Mucosa of gallbladder (tissue), 1 donor: ENCODE data around the gene TOB2. TPM values are rescaled to one million over a fixed set of nuclear protein-coding genes. Genes with fewer than 3 reads are reported as not detected.
"Not testable (repeated sequence)": the region's sequence is repeated elsewhere in the genome, so short reads cannot be mapped to it uniquely, and the experiment has no call there.

Experiments
- DNase-seq: peaks from one replicate; pipeline ENCODE4 v3.0.0-alpha.2; 2020; ENCODE audit warnings: low spot score
- total RNA-seq: library from RNA; stranded (reverse); gene quantifications from one replicate; pipeline ENCODE4 v1.2.1, GENCODE V29; 2021
- donor health status: DM: no; HTN: no; CAD: no.

Gene TOB2
- total RNA-seq, 1 donor from 2014 or later, result 131 TPM

- peak; percentile 98 for DNase-seq
Measured at GRCh38 chr22:41468381-41469217, 22.0 kb upstream of the TOB2 start, which contains the start of the genes ACO2 and PHF5A. Gene ACO2 (plus strand): TSS chr22:41469117. CDS start chr22:41469147, 30 bp downstream. Gene PHF5A (minus strand): TSS chr22:41468692. CDS start chr22:41468653, 39 bp downstream.

DNA sequence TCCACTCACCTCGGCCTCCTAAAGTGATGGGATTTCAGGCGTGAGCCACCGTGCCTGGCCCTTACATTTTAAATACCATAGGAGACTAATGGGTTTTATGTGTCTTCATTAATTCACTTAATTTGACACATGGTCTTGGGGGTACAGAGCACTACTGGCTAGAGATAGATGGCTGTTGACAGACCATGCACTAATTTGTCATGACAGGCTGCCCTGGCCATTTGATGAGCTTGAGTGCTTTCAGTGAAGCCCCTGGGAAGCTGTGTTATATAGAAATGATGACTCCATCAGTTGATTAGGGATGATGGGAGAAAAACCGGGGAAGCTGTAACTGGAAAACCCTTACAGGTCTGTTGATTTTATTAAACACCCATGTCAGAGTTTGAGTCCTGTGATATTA, 15.3 kb upstream of the TOB2 start:
- no peak for DNase-seq

GRCh38 chr22:41460071-41460470, 13.5 kb upstream of the TOB2 start:
- DNase-seq, result peak; percentile 75

GRCh38 chr22:41459431-41459830, 12.8 kb upstream of the TOB2 start:
- no peak for DNase-seq

DNA sequence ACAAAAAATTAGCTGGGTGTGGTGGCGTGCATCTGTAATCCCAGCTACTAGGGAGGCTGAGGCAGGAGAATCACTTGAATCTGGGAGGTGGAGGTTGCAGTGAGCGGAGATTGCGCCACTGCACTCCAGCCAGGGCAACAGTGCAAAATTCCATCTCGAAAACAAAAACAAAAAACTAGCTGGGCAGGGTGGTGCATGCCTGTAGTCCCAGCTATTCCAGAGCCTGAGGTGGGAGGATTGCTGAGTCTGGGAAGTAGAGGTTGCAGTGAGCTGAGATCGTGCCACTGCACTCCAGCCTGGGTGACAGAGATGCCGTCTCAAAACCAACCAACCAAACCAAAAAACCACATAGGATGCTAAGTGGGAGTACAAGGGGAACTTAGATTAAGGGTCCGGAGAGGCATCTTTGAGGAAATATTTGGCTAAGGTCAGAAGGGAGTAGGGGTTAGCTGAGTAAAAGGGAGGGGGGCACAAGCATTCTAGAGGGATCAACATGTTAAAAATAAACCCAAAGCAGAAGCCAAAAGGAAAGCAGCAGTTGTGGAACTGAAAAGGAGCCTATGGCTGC, 11.6 kb upstream of the TOB2 start:
- DNase-seq, result no peak

DNA sequence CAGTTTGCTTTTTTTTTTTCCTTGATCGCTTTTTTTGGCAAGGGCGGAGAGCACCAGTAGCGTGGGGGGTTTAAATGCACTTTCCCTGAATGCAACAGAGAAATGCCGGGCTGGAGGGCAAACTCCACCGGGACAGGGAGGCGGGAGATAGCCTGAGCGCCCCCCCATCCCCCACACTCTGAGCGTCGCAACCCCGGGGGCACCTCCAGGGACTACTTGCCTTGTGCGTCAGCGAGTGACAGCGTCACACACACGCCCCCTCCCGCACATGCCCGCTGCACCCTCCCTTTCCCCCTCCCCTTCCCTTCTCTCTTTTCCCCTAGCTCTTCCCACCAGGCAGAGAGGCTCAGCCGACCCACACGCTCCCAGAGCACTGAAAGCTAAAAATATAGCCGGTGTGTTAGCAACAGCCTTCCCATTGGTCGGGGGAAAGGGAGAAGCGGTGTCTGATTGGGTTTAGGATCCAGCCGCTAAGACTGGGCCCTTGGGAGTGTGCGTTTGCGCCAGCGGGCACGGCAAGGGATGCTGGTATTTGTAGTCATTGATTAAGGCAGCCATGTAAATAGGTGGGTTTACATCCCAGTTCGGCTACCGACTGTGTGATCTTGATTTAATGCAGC, 1.7 kb upstream of the TOB2 start:
- peak; percentile 98 for DNase-seq

DNA sequence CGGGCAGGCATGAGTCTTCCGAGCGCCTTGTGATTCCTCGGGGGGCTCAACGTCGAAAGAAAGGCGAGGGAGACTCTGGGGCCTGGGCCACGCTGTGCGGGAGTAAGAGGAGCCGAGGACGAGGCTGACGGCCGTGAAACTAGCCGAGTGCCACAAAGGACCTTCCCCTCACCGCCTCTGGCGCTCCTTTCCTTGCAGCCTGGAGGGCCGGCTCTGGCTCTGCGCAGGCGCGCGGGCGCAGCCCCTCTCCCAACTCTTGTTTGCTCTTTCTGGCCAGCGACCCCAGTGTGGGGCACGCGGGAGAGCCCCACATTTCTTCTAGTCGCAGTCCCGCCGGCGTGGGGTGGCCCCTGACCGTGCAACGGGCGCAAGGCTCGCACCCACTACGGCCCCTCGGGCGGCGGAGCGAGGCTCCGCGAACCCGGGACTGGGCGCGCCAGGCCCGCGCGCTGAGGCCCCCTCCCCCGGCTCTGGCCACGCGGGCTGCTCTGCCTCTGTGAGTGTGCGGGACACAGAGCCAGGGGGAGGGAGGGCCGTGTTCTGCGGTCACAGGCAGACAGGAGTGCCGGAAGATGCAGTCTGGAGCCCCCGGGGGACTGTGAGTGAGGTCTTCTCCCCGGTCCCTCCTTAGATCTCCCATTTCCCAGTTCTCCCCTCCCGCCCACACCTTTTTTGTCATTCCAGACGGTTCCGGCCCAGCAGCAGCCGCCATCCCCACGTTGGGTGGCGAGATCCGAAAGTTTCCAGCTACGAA, 1.0 kb upstream of the TOB2 start:
- peak; percentile 60 for DNase-seq

GRCh38 chr22:41446057-41446501, 522 bp downstream of the TOB2 start:
- DNase-seq, result no peak

DNA sequence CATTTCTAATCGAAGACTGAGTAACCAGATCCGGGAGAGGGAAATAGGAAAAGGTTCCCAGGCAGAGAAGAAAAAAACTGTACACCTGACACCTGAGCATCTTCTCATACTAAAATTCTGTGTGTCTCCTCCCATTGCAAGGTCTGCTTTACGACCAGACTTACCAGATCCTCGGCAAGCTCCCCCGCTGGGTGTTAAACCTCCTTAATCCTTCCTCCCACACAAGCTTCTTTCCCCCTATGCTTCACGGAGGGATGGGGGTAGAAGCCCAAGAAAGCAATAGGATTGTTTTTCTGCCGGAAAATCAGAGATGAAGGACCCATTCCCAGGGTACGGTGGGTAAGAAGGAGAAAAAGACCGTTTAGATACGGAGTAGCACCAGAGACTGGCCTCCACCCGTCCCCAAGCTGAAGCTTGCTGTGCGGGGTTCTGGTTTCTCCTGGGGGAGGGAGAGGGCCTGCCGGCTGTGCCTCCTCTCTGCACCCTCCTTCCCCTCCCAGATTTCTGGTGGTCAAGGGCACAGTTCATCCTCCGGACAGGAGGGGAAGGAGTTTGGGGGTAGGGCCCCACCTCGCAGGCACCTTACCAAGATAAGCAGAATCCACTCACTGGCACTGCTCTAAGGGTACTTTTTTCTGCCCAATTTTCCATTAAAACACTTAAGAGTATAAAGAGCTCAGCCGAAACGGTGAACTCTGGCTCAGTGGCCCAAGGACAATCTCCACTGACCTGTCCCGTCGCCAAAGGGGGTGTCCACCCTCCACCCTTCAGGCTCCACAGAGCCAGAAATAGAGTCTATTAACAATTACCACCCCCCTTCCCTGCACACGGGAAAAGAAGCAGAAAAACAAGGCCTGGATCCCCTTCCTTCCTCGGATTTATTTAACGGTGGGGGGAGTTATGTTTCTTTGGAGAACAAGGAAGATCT, 1.2 kb downstream of the TOB2 start:
- no peak for DNase-seq

DNA sequence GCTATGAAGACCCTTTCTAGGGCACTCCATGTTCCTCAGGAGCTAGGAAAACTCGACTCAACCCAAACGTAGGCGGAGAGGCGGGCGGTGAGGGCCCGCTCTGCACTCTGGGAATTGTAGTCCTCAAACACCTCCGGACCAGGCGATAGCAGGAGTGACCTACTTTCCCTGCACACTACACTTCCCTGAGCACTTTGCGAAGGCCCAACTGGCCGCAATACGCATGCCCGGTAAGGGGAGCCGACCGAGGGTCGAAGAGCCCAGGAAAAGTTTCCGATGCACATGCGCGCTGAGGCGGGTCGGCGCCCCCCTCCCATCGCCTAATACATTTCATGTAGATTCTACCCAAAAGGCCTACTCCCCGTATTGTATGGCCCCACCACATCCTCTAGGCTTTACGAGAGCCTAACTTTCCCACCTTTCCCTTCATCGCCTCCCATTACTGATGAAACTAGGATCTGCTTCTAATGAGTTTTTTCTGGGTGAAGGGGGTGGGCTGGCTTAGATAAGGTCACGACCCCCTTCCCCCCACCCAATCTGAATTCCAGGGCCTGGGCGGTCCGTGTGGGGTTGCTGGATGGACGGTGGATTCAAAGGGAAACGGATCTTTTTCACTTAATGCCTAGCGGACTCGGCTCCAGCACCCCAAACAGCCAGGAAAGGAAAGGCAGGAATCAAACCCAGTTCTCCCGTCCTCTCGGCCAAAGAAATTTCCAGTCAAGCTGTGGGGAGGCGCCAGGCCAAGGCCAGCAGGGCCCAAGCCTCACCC, 2.1 kb downstream of the TOB2 start:
- peak; percentile 92 for DNase-seq

GRCh38 chr22:41442240-41442792, 4.3 kb downstream of the TOB2 start:
- DNase-seq, result no peak

GRCh38 chr22:41440511-41440910, 6.1 kb downstream of the TOB2 start:
- not testable (repeated sequence) for DNase-seq

DNA sequence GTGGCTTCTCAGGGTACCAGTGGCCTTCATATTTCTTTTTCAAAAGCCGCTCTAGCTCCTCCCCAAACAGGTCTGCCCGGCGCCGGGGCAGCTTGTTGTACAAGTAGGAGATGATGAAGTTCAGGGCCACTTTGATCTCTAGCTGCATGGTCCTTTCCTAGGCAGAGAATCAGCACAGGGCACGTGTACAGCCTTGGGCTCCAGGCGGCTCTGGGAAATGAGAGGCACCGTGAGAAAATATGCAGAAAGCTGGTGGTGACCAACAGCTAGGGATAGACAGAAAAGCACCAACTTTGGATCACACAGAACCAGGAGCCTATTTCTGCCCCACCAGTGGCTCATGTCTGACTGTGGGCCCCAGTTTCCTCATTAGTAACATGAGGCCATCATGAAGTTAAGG, 9.4 kb downstream of the TOB2 start:
- DNase-seq, result no peak

DNA sequence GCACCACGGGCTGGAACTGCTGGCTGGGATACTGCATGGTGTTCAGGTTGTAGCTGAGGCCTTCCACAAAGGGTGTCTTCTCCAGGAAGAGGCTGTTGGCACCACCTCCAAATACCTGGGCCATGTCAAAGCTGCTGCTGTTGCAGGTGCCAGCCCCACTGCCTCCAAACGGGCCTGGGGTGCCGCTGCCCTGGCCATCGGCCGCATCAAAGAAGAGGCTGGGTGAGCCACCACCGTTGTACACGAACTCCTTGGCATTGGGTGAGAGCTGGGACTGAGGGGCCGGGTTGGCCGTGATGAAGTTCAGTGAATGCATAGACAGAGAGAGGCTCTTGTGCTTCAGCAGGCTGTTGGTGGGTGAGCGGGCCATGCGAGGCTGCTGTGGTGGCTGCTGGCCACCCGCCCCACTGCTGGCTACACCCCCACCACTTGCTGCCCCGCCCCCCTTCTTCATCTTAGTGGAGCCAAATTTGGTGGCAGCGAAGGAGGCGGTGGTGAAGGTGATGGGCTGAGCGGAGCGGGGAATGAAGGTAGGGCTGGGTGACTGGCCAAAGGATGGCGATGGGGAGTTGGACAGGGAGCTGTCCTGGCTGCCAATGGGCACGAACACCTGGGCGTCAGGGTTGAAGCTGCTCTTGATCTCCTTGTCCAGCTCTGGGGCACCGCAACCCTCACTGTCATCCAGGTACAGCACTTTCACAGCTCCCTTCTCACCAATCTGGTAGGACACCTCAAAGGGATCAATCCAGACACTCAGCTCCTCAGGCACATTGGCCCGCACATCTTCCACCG, 10.1 kb downstream of the TOB2 start:
- no peak for DNase-seq

DNA sequence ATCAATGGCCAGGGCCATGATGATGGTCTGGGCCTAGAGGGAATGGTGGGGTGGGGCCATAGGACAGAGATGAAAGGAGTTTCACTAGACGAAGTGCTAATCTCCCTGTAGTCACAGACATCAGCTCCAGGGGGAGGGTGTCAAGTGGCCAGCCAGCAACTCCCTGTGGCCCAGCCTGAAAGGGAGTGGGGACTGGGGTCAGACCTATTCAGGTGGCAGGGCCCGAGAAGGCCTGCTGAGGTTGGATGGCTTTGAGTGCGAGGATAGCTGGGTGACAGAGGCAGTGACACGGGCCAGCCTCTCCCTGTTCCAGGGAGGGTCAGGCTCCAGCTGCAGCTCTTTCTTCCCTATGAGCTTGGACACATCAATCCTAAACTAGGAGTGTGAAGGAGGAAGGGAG, 11.0 kb downstream of the TOB2 start:
- DNase-seq, result no peak

- not testable (repeated sequence) for DNase-seq
Measured at GRCh38 chr22:41434361-41435003, 12.1 kb downstream of the TOB2 start.

DNA sequence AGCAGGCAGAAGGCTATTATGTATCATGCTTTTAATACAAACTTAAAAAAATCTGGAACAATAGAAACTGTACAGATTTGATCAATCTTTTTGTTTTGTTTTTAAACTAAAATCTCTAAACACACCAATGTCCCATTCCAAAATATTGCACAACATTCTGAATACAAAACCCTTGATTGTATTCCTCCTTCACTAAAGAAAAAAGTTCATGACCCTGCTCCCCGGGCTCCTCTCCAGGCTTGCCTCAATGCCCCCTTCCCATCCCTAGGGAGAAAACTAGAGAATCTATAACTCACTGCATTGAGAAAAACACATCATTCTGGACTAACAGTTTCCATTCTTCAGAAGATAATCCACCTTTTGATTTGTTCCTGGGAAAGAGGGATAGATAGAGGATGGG, 13.1 kb downstream of the TOB2 start:
- DNase-seq, result not testable (repeated sequence)

DNA sequence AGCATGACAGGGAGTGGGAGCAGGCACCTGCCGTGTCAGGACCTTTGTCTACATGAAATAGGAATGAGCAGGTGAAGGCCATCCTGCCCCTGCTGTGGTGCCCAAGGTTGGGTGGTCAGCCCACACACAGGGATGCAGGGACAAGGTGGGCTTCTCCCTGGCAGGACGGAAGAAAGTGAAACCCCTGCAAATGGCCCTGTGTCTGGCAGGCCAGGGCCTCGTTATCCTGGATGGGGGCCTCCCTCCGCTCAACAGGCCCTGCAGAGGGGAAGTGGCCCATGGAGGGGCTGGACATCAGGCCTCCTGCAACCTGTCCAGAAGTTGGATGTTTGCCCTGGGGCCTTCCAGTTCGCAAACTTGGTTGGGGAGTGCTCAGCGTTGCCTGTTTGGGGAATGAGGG, 14.9 kb downstream of the TOB2 start:
- DNase-seq, result no peak
